HepG2 (cell line): Measurements from ENCODE around the gene UBQLN1. TPM values are rescaled to one million over a fixed set of nuclear protein-coding genes. Genes with fewer than 3 reads are reported as not detected.

Source experiments
- ARID2 ChIP-seq: sonication (generic); formaldehyde crosslinking; IDR thresholded peaks from 2 replicates; pipeline ENCODE4 v1.8.1; 2022; ENCODE audit warnings: mild to moderate bottlenecking, missing genetic modification reagents, borderline replicate concordance
- ATF1 ChIP-seq: IDR thresholded peaks from 2 replicates; pipeline ENCODE4 v1.6.1; 2016; ENCODE audit warnings: mild to moderate bottlenecking, control low read depth
- ATF7-NPFF ChIP-seq: sonication (generic); formaldehyde crosslinking; IDR thresholded peaks from 2 replicates; pipeline ENCODE4 v1.8.1; 2023; ENCODE audit warnings: mild to moderate bottlenecking, low read depth, missing genetic modification reagents, moderate library complexity
- CENPX ChIP-seq: sonication (generic); formaldehyde crosslinking; IDR thresholded peaks from 2 replicates; pipeline ENCODE4 v1.9.0; 2021; ENCODE audit warnings: mild to moderate bottlenecking, missing genetic modification reagents, moderate library complexity
- EED ChIP-seq: sonication (generic); formaldehyde crosslinking; IDR thresholded peaks from 2 replicates; pipeline ENCODE4 v1.5.0; 2020; ENCODE audit warnings: mild to moderate bottlenecking, missing genetic modification reagents
- HMG20A ChIP-seq: IDR thresholded peaks from 2 replicates; pipeline ENCODE4 v1.6.1; 2016; ENCODE audit warnings: borderline replicate concordance
- JDP2 ChIP-seq: sonication (generic); formaldehyde crosslinking; IDR thresholded peaks from 2 replicates; pipeline ENCODE4 v1.8.1; 2022; ENCODE audit warnings: missing genetic modification reagents, borderline replicate concordance
- KDM5A ChIP-seq: fragments of 200-600 bp; sonication (generic); IDR thresholded peaks from 2 replicates; pipeline ENCODE4 v1.7.0; 2018; ENCODE audit warnings: antibody characterized with exemption, mild to moderate bottlenecking, low read length, borderline replicate concordance
- MBNL3 ChIP-seq: fragments of 250-450 bp; sonication (Bioruptor Pico); conservative IDR thresholded peaks from 2 replicates; pipeline ENCODE4 v1.8.0; 2022; ENCODE audit warnings: mild to moderate bottlenecking, inconsistent platforms
- NFE2L1 ChIP-seq: sonication (generic); formaldehyde crosslinking; IDR thresholded peaks from 2 replicates; pipeline ENCODE4 v1.4.0; 2020; ENCODE audit warnings: missing genetic modification reagents, mild to moderate bottlenecking, borderline replicate concordance
- NKX3-1 ChIP-seq: sonication (generic); formaldehyde crosslinking; IDR thresholded peaks from 2 replicates; pipeline ENCODE4 v1.5.0; 2020; ENCODE audit warnings: missing genetic modification reagents
- NR2F1 ChIP-seq, 2 experiments: fragments of 450-650 bp in 1 of 2; formaldehyde crosslinking in 1 of 2; IDR thresholded peaks; 2 replicates each; pipeline versions ENCODE4 v1.5.0 to v1.6.1; 2016 to 2020; ENCODE audit warnings: mild to moderate bottlenecking in 1 of 2, missing compliant biosample characterization in 1 of 2, missing genetic modification reagents in 1 of 2, moderate library complexity in 1 of 2
- NR3C1 ChIP-seq: sonication (generic); formaldehyde crosslinking; IDR thresholded peaks from 2 replicates; pipeline ENCODE4 v1.4.0; 2020; ENCODE audit warnings: missing genetic modification reagents
- PHF8 ChIP-seq: sonication (generic); formaldehyde crosslinking; IDR thresholded peaks from 2 replicates; pipeline ENCODE4 v1.5.0; 2020; ENCODE audit warnings: missing genetic modification reagents
- RARA ChIP-seq: IDR thresholded peaks from 2 replicates; pipeline ENCODE4 v1.6.1; 2016; ENCODE audit warnings: missing genetic modification reagents, missing compliant biosample characterization
- SP4 ChIP-seq: sonication (generic); formaldehyde crosslinking; IDR thresholded peaks from 2 replicates; pipeline ENCODE4 v1.8.1; 2023; ENCODE audit warnings: mild to moderate bottlenecking, missing genetic modification reagents
- THYN1 ChIP-seq: sonication (generic); formaldehyde crosslinking; IDR thresholded peaks from 2 replicates; pipeline ENCODE4 v1.8.1; 2023; ENCODE audit warnings: low read depth, mild to moderate bottlenecking, moderate library complexity, missing genetic modification reagents, borderline replicate concordance
- TP53 ChIP-seq: sonication (generic); formaldehyde crosslinking; conservative IDR thresholded peaks from 2 replicates; pipeline ENCODE4 v1.4.0; 2020; ENCODE audit warnings: missing genetic modification reagents
- ZMYM4 ChIP-seq: sonication (generic); formaldehyde crosslinking; IDR thresholded peaks from 2 replicates; pipeline ENCODE4 v1.8.1; 2023; ENCODE audit warnings: mild to moderate bottlenecking, missing genetic modification reagents
- ZNF124 ChIP-seq: sonication (generic); formaldehyde crosslinking; IDR thresholded peaks from 2 replicates; pipeline ENCODE4 v1.4.0; 2020; ENCODE audit warnings: missing genetic modification reagents
- ZNF232 ChIP-seq: sonication (generic); formaldehyde crosslinking; IDR thresholded peaks from 2 replicates; pipeline ENCODE4 v1.4.0; 2020; ENCODE audit warnings: missing genetic modification reagents, borderline replicate concordance
- ZNF282 ChIP-seq: fragments of 450-650 bp; IDR thresholded peaks from 2 replicates; pipeline ENCODE4 v1.6.1; 2018; ENCODE audit not compliant: partially characterized antibody
- ZNF503 ChIP-seq: sonication (generic); formaldehyde crosslinking; IDR thresholded peaks from 2 replicates; pipeline ENCODE4 v1.4.0; 2020; ENCODE audit warnings: missing genetic modification reagents
- ZNF510 ChIP-seq: sonication (generic); formaldehyde crosslinking; IDR thresholded peaks from 2 replicates; pipeline ENCODE4 v1.4.0; 2020; ENCODE audit warnings: low read depth, mild to moderate bottlenecking, missing genetic modification reagents
- ZNF552 ChIP-seq: sonication (generic); formaldehyde crosslinking; IDR thresholded peaks from 2 replicates; pipeline ENCODE4 v1.9.0; 2022; ENCODE audit warnings: missing genetic modification reagents, mild to moderate bottlenecking, borderline replicate concordance
- ZNF768 ChIP-seq: sonication (generic); formaldehyde crosslinking; IDR thresholded peaks from 2 replicates; pipeline ENCODE4 v1.4.0; 2020; ENCODE audit warnings: missing genetic modification reagents
- polyA plus RNA-seq, 8 experiments: library from polyadenylated mRNA; depleted of rRNA in 3 of 8; stranded (reverse) in 7 of 8; unstranded in 1 of 8; fragments of >200 nt; fragmentation: Illumina TruSeq in 4 of 8; extraction: Trizol in 4 of 8; gene quantifications; 2 replicates each; pipeline versions ENCODE4 v1.2.1 to v1.2.3, GENCODE V29; 2011 to 2016; ENCODE audit warnings: low read depth in 4 of 8, missing spikeins in 1 of 8, mixed read lengths in 1 of 8; ENCODE audit not compliant: insufficient read depth in 1 of 8
- total RNA-seq, 5 experiments: library from RNA; depleted of rRNA; stranded (reverse); fragments of >200 nt; fragmentation: Illumina TruSeq; extraction: Trizol; gene quantifications; 2 replicates each; pipeline ENCODE4 v1.2.3, GENCODE V29; 2016; ENCODE audit warnings: low read depth in 1 of 5
- TF ChIP-seq, protein P1 (sequence below): sonication (generic); formaldehyde crosslinking; IDR thresholded peaks from 2 replicates; pipeline ENCODE4 v1.8.0; 2022; ENCODE audit warnings: mild to moderate bottlenecking, missing genetic modification reagents, moderate library complexity
- TF ChIP-seq, protein P2 (sequence below): sonication (generic); formaldehyde crosslinking; IDR thresholded peaks from 2 replicates; pipeline ENCODE4 v1.5.0; 2020; ENCODE audit warnings: mild to moderate bottlenecking, low read depth, missing genetic modification reagents, borderline replicate concordance

UBQLN1 gene
- total and polyA plus RNA-seq, 2 of the 13 experiments (the other 11 are each of a cell fraction or from before 2014, with no cell fraction given): 78.1 to 83.8 TPM

- TF ChIP-seq ZNF282 (no peak), ZNF232 (CRISPR knock-in tag) (0 out of 2 replicates have a peak, but pooled peaks have one; percentile 73), ZMYM4 (CRISPR knock-in tag) (0 out of 2 replicates have a peak, but pooled peaks have one; percentile 46), ARID2 (peak; percentile 54), ATF7-NPFF (no peak), THYN1 (CRISPR knock-in tag) (no peak), NR2F1 (CRISPR knock-in tag; IDR thresholded peaks at IDR 0.05) (no peak), SP4 (no peak), JDP2 (no peak), MBNL3 (CRISPR knock-in tag) (no peak), NR3C1 (CRISPR knock-in tag) (no peak), CENPX (CRISPR knock-in tag) (no peak), EED (CRISPR knock-in tag) (peak; percentile 72; the same call in 1 of the 2 replicates), RARA (0 out of 2 replicates have a peak, but pooled peaks have one; percentile 13), NKX3-1 (CRISPR knock-in tag) (0 out of 2 replicates have a peak, but pooled peaks have one; percentile 18), KDM5A (no peak), ZNF503 (CRISPR knock-in tag) (no peak), HMG20A (CRISPR knock-in tag) (no peak), ZNF768 (CRISPR knock-in tag) (peak; percentile 59; the same call in 1 of the 2 replicates), NFE2L1 (no peak), ZNF552 (CRISPR knock-in tag) (no peak), ZNF510 (CRISPR knock-in tag) (no peak), TP53 (CRISPR knock-in tag) (no peak), ATF1 (CRISPR knock-in tag) (no peak), PHF8 (CRISPR knock-in tag) (peak; percentile 94), ZNF124 (CRISPR knock-in tag) (0 out of 2 replicates have a peak, but pooled peaks have one; percentile 13)
- TF ChIP-seq, protein P1, sequence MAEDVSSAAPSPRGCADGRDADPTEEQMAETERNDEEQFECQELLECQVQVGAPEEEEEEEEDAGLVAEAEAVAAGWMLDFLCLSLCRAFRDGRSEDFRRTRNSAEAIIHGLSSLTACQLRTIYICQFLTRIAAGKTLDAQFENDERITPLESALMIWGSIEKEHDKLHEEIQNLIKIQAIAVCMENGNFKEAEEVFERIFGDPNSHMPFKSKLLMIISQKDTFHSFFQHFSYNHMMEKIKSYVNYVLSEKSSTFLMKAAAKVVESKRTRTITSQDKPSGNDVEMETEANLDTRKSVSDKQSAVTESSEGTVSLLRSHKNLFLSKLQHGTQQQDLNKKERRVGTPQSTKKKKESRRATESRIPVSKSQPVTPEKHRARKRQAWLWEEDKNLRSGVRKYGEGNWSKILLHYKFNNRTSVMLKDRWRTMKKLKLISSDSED (CRISPR knock-in tag): no peak
- TF ChIP-seq, protein P2, sequence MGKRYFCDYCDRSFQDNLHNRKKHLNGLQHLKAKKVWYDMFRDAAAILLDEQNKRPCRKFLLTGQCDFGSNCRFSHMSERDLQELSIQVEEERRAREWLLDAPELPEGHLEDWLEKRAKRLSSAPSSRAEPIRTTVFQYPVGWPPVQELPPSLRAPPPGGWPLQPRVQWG (CRISPR knock-in tag): no peak
Measured at GRCh38 chr9:83622939-83623678, 84.6 kb downstream of the UBQLN1 start, which contains the start of gene IDNK (continued).
